Measurements from ENCODE around the gene PEDS1.

PEDS1 gene

DNA sequence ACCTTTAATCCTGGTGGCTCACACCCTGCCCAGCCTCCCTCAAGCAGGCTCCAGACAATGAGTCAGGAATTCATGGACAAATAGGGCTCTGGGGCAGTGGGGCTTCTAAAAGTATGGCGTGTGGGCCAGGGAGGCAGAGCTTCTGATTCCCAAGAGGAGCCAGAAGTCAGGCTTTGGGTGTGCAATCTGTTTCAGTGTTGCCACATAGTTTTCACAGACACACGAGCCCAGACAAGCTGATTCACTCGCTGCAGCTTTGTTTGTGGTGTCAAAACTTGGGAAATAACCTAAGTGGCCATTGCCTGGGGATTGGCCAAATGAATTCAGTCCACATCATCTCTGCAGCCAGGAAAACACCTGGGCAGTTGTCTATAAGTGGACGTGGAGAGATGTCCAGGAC lies 9.2 kb downstream of the PEDS1 start:
- H3K4me3 ChIP-seq (ENCODE audit: low read depth, low read length) = no peak overlapping the region
- POLR2A ChIA-PET = interaction anchor here (0.6 to 1.8 kb wide), 6 partner anchors 9 to 159 kb away, joined by 3 to 7 read pairs (median 4); partner anchors contain the start of gene PEDS1
- CTCF ChIA-PET = interaction anchor here (1.0 to 1.7 kb wide), 8 partner anchors 8 to 165 kb away, joined by 4 to 6 read pairs (median 4); partner anchors contain the start of gene PEDS1
- DNase-seq (ENCODE audit: low read depth, low spot score) = peak; percentile 98
- TF ChIP-seq, protein P1, sequence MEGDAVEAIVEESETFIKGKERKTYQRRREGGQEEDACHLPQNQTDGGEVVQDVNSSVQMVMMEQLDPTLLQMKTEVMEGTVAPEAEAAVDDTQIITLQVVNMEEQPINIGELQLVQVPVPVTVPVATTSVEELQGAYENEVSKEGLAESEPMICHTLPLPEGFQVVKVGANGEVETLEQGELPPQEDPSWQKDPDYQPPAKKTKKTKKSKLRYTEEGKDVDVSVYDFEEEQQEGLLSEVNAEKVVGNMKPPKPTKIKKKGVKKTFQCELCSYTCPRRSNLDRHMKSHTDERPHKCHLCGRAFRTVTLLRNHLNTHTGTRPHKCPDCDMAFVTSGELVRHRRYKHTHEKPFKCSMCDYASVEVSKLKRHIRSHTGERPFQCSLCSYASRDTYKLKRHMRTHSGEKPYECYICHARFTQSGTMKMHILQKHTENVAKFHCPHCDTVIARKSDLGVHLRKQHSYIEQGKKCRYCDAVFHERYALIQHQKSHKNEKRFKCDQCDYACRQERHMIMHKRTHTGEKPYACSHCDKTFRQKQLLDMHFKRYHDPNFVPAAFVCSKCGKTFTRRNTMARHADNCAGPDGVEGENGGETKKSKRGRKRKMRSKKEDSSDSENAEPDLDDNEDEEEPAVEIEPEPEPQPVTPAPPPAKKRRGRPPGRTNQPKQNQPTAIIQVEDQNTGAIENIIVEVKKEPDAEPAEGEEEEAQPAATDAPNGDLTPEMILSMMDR (IDR thresholded peaks at IDR 0.05; ENCODE audit: insufficient read depth, low read length, missing control alignments) = no peak

DNA sequence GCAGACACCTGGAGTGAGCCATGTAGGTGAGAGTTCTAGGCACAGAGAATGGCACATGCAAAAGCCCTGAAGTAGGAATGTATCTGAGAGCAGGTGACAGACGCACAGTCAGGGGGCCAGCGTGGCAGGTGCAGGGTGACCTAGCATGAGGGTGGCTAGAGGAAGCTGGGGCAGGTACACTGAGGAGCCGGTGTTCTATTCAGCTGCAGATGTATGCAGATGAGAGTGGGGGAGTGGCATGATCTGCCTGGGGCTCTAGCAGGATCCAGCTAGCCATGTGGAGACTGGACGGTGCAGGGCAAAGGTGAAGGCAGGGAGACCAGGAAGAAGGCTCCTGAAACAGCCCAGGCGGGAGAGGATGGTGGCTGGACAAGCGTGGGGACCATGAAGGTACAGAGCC lies 10.7 kb downstream of the PEDS1 start:
- POLR2A ChIA-PET = no interaction called here
- CTCF ChIA-PET = interaction anchor here (1.5 to 2.4 kb wide), 3 partner anchors 10 to 27 kb away, joined by 3 to 9 read pairs (median 8); partner anchors contain the start of gene PEDS1

DNA sequence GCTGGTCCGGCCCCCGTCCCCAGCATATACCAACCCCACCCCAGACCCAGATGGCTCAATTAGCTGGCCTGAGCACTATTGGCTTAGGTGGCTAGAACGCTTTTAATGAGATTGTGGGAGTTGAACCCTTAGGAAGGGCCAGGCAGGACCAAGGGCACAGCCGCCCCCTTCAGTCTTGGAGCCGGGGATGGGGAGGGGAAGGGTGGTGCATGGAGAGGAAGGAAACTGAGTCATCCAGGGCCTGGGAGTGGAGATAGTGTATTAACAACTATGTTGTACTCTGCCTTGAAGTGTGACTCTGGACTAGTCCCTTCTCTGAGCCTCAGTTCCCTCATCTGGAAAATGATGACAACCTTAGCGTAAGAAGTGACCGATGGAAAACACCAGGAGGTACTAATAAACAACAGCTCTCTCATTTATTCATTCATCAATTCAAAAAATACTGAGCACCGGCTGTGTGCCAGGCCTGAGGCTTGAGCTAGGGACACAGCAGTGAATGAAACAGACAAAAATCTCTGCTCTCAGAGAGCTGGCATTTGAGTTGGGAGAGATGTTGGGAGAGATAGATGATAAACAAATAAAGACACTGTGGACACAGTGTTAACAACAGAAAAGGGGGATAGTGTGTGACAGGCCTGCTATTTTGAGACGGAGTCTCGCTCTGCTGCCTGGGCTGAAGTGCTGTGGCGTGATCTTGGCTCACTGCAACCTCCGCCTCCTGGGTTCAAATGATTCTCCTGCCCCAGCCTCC lies 11.5 kb downstream of the PEDS1 start:
- DNase-seq (ENCODE audit: low read depth, low spot score) = no peak
- POLR2A ChIA-PET = no interaction called here
- TF ChIP-seq, protein P1 (IDR thresholded peaks at IDR 0.05; ENCODE audit: insufficient read depth, low read length, missing control alignments) = no peak
- CTCF ChIA-PET = interaction anchor here (1.0 to 2.4 kb wide), 5 partner anchors 8 to 37 kb away, joined by 3 to 9 read pairs (median 4); partner anchors contain the start of gene PEDS1
- no peak overlapping the region for H3K4me3 ChIP-seq (ENCODE audit: low read depth, low read length)

More for the DNA sequence above, 10.7 kb downstream of the PEDS1 start:
- no peak for DNase-seq (ENCODE audit: low read depth, low spot score)
- TF ChIP-seq, protein P1 (IDR thresholded peaks at IDR 0.05; ENCODE audit: insufficient read depth, low read length, missing control alignments) = no peak
- H3K4me3 ChIP-seq (ENCODE audit: low read depth, low read length) = no peak overlapping the region

DNA sequence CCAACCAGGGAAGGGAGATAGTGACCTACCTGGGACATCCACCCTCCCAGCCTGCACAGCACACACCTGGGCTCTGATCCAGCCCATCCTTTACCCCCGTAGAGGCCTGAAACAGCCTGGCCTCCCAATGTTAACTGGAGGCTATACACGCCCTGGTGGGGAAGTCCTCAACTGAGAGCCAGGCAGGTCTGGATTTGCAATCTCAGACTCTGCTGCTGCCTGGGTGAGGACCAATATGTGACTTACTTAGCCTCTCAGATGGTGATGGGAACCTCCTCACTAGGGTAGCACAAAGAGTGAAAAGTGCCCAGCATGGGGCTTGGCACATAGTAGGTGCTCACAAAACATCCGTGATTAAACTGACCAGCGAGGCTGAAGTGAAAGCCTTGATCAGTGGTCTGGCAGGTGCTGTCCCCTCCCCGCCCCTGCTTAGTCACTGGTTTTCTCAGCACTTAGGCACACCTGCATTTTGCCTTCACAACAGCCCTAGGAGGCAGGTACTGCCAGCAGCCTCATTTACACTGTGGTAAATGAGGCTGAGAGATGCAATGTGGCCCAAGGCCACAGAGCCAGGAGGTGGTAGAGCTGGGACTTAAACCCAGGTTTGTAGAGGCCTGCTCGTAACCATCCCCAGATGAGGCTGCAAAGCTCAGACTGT lies 12.4 kb downstream of the PEDS1 start:
- DNase-seq (ENCODE audit: low read depth, low spot score) = no peak
- CTCF ChIA-PET = interaction anchor here (0.8 to 2.4 kb wide), 5 partner anchors 7 to 38 kb away, joined by 3 to 9 read pairs (median 3); partner anchors contain the start of gene PEDS1
- TF ChIP-seq, protein P1 (IDR thresholded peaks at IDR 0.05; ENCODE audit: insufficient read depth, low read length, missing control alignments) = no peak
- POLR2A ChIA-PET = no interaction called here
- H3K4me3 ChIP-seq (ENCODE audit: low read depth, low read length) = no peak overlapping the region

GRCh38 chr20:50140339-50140859 lies 13.1 kb downstream of the PEDS1 start:
- no peak overlapping the region for H3K4me3 ChIP-seq (ENCODE audit: low read depth, low read length)
- DNase-seq (ENCODE audit: low read depth, low spot score) = no peak
- ChIA-PET POLR2A (no interaction called here), CTCF (interaction anchor here (1.2 to 2.3 kb wide), 3 partner anchors 13 to 29 kb away, joined by 3 to 8 read pairs (median 4); partner anchors contain the start of gene PEDS1)
- TF ChIP-seq, protein P1 (IDR thresholded peaks at IDR 0.05; ENCODE audit: insufficient read depth, low read length, missing control alignments) = no peak
